ENCODE data around the gene RPN2.
A peak's percentile ranks its signal among the peaks of the same experiment; 100 is the strongest.

Gene RPN2

DNA sequence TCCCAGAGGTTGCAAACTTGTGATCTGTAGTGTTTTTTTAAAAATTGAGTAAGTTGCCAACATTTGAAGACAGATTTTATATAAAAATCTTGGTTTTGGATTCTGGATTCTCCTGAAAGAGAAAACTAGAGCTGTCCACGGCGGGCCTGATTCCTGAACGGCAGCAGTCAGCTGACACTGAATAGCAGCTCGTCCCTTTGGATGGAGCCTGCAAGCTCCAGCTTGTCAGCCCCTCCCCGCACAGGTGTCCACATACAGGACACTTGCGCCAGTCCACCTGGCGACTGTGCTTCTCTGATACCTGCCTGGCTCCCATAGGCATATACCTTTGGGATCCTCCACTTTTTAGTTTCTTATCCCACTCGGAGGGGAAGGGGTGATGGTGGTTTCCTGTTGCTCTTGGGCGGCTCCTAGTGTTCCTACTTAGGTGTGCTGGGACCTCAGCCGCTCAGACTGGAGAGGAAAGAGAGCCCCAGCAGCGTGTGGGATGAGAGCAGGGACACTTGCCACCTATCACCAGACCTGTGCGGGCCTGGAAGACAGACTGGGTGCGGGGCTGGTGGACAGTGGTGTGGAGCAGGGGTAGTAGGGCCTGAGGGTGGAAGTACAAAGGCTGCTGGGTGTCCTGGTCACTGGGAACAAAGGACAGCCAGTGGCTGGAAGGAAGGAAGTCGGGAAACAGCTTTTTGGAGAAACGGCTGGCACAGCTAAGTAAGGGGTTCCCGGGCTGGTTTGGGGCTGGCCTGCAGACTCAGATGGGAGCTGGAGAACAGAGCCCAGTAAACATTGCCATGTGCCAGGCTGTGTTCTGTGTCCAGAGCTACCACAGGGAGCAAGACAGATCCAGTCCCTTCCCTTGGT lies 64.2 kb downstream of the RPN2 start:
- no peaks in the 10 kb centered on the region for H3K9me3 ChIP-seq (ENCODE audit: control insufficient read depth, insufficient read depth, low read length)
- peak overlapping the region; percentile 12 for H3K27ac ChIP-seq (ENCODE audit: low read depth, low read length)
- H3K9ac ChIP-seq (ENCODE audit: low read depth, low read length): no peak overlapping the region
- H3K27me3 ChIP-seq (ENCODE audit: control insufficient read depth, insufficient read depth, low read length): no peaks in the 10 kb centered on the region
- H3K4me3 ChIP-seq (ENCODE audit: low read depth, low read length): no peak overlapping the region
- H3K4me1 ChIP-seq (ENCODE audit: control insufficient read depth, insufficient read depth, low read length): peaks cover 19% of the 10 kb centered on the region
- peaks cover 57% of the 10 kb centered on the region for H3K36me3 ChIP-seq (ENCODE audit: control insufficient read depth, insufficient read depth, low read length)

GRCh38 chr20:37243937-37244571 lies 64.9 kb downstream of the RPN2 start:
- peaks cover 50% of the 10 kb centered on the region for H3K36me3 ChIP-seq (ENCODE audit: control insufficient read depth, insufficient read depth, low read length)
- no peaks in the 10 kb centered on the region for H3K27me3 ChIP-seq (ENCODE audit: control insufficient read depth, insufficient read depth, low read length)
- no peaks in the 10 kb centered on the region for H3K9me3 ChIP-seq (ENCODE audit: control insufficient read depth, insufficient read depth, low read length)
- peaks cover 19% of the 10 kb centered on the region for H3K4me1 ChIP-seq (ENCODE audit: control insufficient read depth, insufficient read depth, low read length)
- H3K9ac ChIP-seq (ENCODE audit: low read depth, low read length): no peak overlapping the region
- H3K27ac ChIP-seq (ENCODE audit: low read depth, low read length): peak overlapping the region; percentile 12
- H3K4me3 ChIP-seq (ENCODE audit: low read depth, low read length): no peak overlapping the region

GRCh38 chr20:37244572-37244957 lies 65.4 kb downstream of the RPN2 start:
- Histone ChIP-seq H3K27me3 (ENCODE audit: control insufficient read depth, insufficient read depth, low read length) (no peaks in the 10 kb centered on the region), H3K9me3 (ENCODE audit: control insufficient read depth, insufficient read depth, low read length) (no peaks in the 10 kb centered on the region), H3K4me1 (ENCODE audit: control insufficient read depth, insufficient read depth, low read length) (peaks cover 19% of the 10 kb centered on the region), H3K4me3 (ENCODE audit: low read depth, low read length) (no peak overlapping the region), H3K27ac (ENCODE audit: low read depth, low read length) (peak overlapping the region; percentile 90), H3K36me3 (ENCODE audit: control insufficient read depth, insufficient read depth, low read length) (peaks cover 45% of the 10 kb centered on the region), H3K9ac (ENCODE audit: low read depth, low read length) (no peak overlapping the region)

- Histone ChIP-seq H3K27me3 (ENCODE audit: control insufficient read depth, insufficient read depth, low read length) (no peaks in the 10 kb centered on the region), H3K36me3 (ENCODE audit: control insufficient read depth, insufficient read depth, low read length) (peaks cover 36% of the 10 kb centered on the region), H3K9me3 (ENCODE audit: control insufficient read depth, insufficient read depth, low read length) (no peaks in the 10 kb centered on the region), H3K4me3 (ENCODE audit: low read depth, low read length) (no peak overlapping the region), H3K9ac (ENCODE audit: low read depth, low read length) (no peak overlapping the region), H3K4me1 (ENCODE audit: control insufficient read depth, insufficient read depth, low read length) (peaks cover 19% of the 10 kb centered on the region), H3K27ac (ENCODE audit: low read depth, low read length) (peak overlapping the region; percentile 90)
Measured at GRCh38 chr20:37245216-37246150, 66.4 kb downstream of the RPN2 start.

DNA sequence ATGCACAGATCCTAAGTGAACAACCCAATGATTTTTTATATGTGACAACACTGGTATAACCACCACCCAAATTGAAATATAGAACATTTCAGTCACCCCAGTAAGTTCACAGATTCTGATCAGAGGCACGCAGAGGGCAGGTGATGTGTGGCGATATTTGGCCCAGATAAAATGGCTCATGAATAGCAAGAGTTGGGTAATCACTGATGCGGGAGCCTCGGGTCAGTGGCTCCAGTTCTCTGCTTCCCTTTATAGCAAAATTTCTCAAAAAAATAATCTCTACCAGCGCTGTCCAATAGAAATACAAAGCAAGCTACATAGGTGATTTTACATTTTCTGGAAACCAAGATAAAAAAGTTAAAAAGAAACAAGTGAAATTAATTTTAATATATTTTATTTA lies 67.6 kb downstream of the RPN2 start:
- H3K27ac ChIP-seq (ENCODE audit: low read depth, low read length): peak overlapping the region; percentile 10
- H3K36me3 ChIP-seq (ENCODE audit: control insufficient read depth, insufficient read depth, low read length): peaks cover 23% of the 10 kb centered on the region
- no peak overlapping the region for H3K9ac ChIP-seq (ENCODE audit: low read depth, low read length)

DNA sequence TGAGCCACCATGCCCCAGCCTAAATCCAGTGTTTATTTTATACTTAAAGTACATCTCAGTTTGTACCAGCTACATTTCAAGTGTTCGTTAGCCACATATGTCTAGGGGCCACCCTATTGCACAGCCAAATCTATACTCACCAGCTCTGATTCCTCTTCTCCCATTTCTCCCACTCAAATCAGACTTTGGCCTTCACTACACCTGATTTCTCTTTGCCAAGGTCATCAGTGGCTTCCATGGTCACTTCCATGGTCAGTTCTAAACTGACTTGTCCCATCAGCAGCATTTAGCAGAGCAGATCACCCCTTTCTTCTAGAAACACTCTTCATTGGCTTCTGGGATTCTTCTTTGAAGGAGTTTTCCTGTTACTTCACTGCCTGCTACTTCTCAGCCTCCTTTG lies 68.4 kb downstream of the RPN2 start:
- H3K9ac ChIP-seq (ENCODE audit: low read depth, low read length): no peak overlapping the region
- no peak overlapping the region for H3K4me3 ChIP-seq (ENCODE audit: low read depth, low read length)
- H3K27me3 ChIP-seq (ENCODE audit: control insufficient read depth, insufficient read depth, low read length): no peaks in the 10 kb centered on the region
- H3K36me3 ChIP-seq (ENCODE audit: control insufficient read depth, insufficient read depth, low read length): peaks cover 15% of the 10 kb centered on the region
- no peak overlapping the region for H3K27ac ChIP-seq (ENCODE audit: low read depth, low read length)
- no peaks in the 10 kb centered on the region for H3K9me3 ChIP-seq (ENCODE audit: control insufficient read depth, insufficient read depth, low read length)
- H3K4me1 ChIP-seq (ENCODE audit: control insufficient read depth, insufficient read depth, low read length): peaks cover 32% of the 10 kb centered on the region

More for the DNA sequence above, 67.6 kb downstream of the RPN2 start:
- no peaks in the 10 kb centered on the region for H3K9me3 ChIP-seq (ENCODE audit: control insufficient read depth, insufficient read depth, low read length)
- peaks cover 26% of the 10 kb centered on the region for H3K4me1 ChIP-seq (ENCODE audit: control insufficient read depth, insufficient read depth, low read length)
- H3K27me3 ChIP-seq (ENCODE audit: control insufficient read depth, insufficient read depth, low read length): no peaks in the 10 kb centered on the region
- H3K4me3 ChIP-seq (ENCODE audit: low read depth, low read length): no peak overlapping the region

- Histone ChIP-seq H3K4me3 (ENCODE audit: low read depth, low read length) (no peak overlapping the region), H3K4me1 (ENCODE audit: control insufficient read depth, insufficient read depth, low read length) (peaks cover 32% of the 10 kb centered on the region), H3K27me3 (ENCODE audit: control insufficient read depth, insufficient read depth, low read length) (no peaks in the 10 kb centered on the region), H3K9me3 (ENCODE audit: control insufficient read depth, insufficient read depth, low read length) (no peaks in the 10 kb centered on the region), H3K9ac (ENCODE audit: low read depth, low read length) (no peak overlapping the region), H3K36me3 (ENCODE audit: control insufficient read depth, insufficient read depth, low read length) (no peaks in the 10 kb centered on the region), H3K27ac (ENCODE audit: low read depth, low read length) (no peak overlapping the region)
Measured at GRCh38 chr20:37249304-37249703, 70.2 kb downstream of the RPN2 start.

GRCh38 chr20:37251825-37252477 lies 72.8 kb downstream of the RPN2 start:
- H3K36me3 ChIP-seq (ENCODE audit: control insufficient read depth, insufficient read depth, low read length): no peaks in the 10 kb centered on the region
- H3K4me1 ChIP-seq (ENCODE audit: control insufficient read depth, insufficient read depth, low read length): peaks cover 13% of the 10 kb centered on the region
- no peaks in the 10 kb centered on the region for H3K27me3 ChIP-seq (ENCODE audit: control insufficient read depth, insufficient read depth, low read length)
- no peak overlapping the region for H3K4me3 ChIP-seq (ENCODE audit: low read depth, low read length)
- H3K9ac ChIP-seq (ENCODE audit: low read depth, low read length): no peak overlapping the region
- peaks cover 4% of the 10 kb centered on the region; the same call in 1 of the 2 replicates for H3K9me3 ChIP-seq (ENCODE audit: control insufficient read depth, insufficient read depth, low read length)
- H3K27ac ChIP-seq (ENCODE audit: low read depth, low read length): peak overlapping the region; percentile 67

DNA sequence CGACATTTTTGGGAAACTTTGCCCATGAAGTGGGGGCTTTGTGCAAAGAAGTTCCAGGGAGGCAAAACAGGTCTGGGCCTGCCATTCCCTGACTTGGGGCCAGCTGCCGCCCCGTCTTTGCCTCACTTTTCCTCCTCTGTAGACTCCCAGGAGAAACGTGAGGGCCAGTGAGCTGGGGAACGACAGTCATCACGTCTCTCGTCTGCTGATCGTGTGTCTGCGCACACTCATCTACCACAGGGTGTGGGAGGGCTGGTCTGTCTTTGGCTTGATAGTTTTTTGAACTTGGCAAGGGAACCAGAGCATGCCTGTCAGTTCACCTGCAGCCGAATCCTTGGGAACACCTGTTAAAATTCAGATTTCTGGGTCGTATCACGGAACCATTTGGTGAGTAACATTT lies 74.0 kb downstream of the RPN2 start:
- no peak overlapping the region for H3K4me3 ChIP-seq (ENCODE audit: low read depth, low read length)

DNA sequence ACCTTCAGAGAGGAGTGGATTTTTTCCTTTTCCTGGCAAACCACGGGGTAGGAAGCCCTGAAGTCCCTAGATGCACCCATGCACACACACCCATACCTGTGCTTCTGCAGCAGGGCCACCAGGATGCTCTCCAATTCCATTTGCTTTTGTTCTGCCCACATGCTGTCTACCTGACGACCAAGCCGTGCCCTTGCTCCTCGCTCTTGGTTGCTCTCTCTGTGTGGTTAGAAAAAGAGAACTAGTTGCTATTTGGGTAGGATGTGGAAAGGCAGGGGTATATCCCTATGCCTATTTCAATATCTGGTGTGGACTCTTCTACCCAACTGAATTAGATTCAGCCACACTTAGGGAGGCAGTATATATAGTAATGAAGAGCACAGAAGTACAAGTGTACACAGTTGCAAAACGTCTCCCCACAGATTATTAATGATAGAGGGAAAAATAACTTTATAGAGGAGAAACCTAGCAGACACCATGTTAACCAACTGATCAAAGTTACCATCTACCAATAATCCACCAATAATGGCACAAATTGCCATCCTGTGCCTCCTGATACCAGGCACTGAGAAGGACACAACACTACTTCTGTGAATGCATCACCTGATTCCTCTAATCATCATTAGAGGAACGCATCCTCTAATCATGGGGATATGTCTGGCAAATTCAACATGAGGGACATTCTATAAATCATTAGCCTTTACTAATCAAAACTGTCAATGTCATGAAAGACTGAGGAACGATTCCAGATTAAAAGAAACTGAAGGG lies 75.2 kb downstream of the RPN2 start:
- peaks cover 4% of the 10 kb centered on the region; the same call in 1 of the 2 replicates for H3K9me3 ChIP-seq (ENCODE audit: control insufficient read depth, insufficient read depth, low read length)
- no peak overlapping the region for H3K9ac ChIP-seq (ENCODE audit: low read depth, low read length)
- no peaks in the 10 kb centered on the region for H3K36me3 ChIP-seq (ENCODE audit: control insufficient read depth, insufficient read depth, low read length)
- no peak overlapping the region for H3K27ac ChIP-seq (ENCODE audit: low read depth, low read length)
- no peaks in the 10 kb centered on the region for H3K27me3 ChIP-seq (ENCODE audit: control insufficient read depth, insufficient read depth, low read length)
- no peak overlapping the region for H3K4me3 ChIP-seq (ENCODE audit: low read depth, low read length)
- peaks cover 26% of the 10 kb centered on the region for H3K4me1 ChIP-seq (ENCODE audit: control insufficient read depth, insufficient read depth, low read length)

More for the DNA sequence above, 74.0 kb downstream of the RPN2 start:
- Histone ChIP-seq H3K9ac (ENCODE audit: low read depth, low read length) (no peak overlapping the region), H3K27me3 (ENCODE audit: control insufficient read depth, insufficient read depth, low read length) (no peaks in the 10 kb centered on the region), H3K36me3 (ENCODE audit: control insufficient read depth, insufficient read depth, low read length) (no peaks in the 10 kb centered on the region), H3K27ac (ENCODE audit: low read depth, low read length) (no peak overlapping the region), H3K4me1 (ENCODE audit: control insufficient read depth, insufficient read depth, low read length) (peaks cover 18% of the 10 kb centered on the region), H3K9me3 (ENCODE audit: control insufficient read depth, insufficient read depth, low read length) (peaks cover 4% of the 10 kb centered on the region; the same call in 1 of the 2 replicates)
